ENCODE measurements around the gene IFNK.

The IFNK gene

GRCh38 chr9:27540502-27540901, 16.4 kb downstream of the IFNK start:
- Histone ChIP-seq H3K27ac (ENCODE audit: low read depth, low read length) (no peak overlapping the region), H3K4me2 (ENCODE audit: low read length) (no peak overlapping the region), H3K4me3 (ENCODE audit: low read length) (no peak overlapping the region), H3K4me1 (ENCODE audit: control insufficient read depth, low read length) (no peaks in the 10 kb centered on the region), H3K9me3 (ENCODE audit: control insufficient read depth, insufficient read depth, low read length) (no peaks in the 10 kb centered on the region), H3K79me2 (ENCODE audit: control insufficient read depth, low read length) (no peaks in the 10 kb centered on the region), H3F3A (ENCODE audit: control insufficient read depth, insufficient read depth) (no peaks in the 10 kb centered on the region), H3K36me3 (ENCODE audit: control insufficient read depth, low read length) (peaks cover 3% of the 10 kb centered on the region), H4K20me1 (ENCODE audit: control insufficient read depth, insufficient read depth, low read depth, low read length) (no peaks in the 10 kb centered on the region), H3K27me3 (ENCODE audit: control insufficient read depth, low read length) (0 out of 2 replicates have a peak, but pooled peaks cover 2% of the 10 kb centered on the region), H3K9me2 (replicated peaks; ENCODE audit: control insufficient read depth, low read length) (no peaks in the 10 kb centered on the region; the same call in 1 of the 2 replicates)
- TF ChIP-seq CTCF (IDR thresholded peaks at IDR 0.05; ENCODE audit: low read depth, low read length, poor library complexity, severe bottlenecking) (no peak), EZH2phosphoT487 (IDR thresholded peaks at IDR 0.05; ENCODE audit: borderline replicate concordance, low read length) (no peak)

GRCh38 chr9:27541740-27542139, 17.6 kb downstream of the IFNK start:
- Histone ChIP-seq H3K9me2 (replicated peaks; ENCODE audit: control insufficient read depth, low read length) (no peaks in the 10 kb centered on the region; the same call in 1 of the 2 replicates), H3K4me1 (ENCODE audit: control insufficient read depth, low read length) (no peaks in the 10 kb centered on the region), H4K20me1 (ENCODE audit: control insufficient read depth, insufficient read depth, low read depth, low read length) (no peaks in the 10 kb centered on the region), H3K4me2 (ENCODE audit: low read length) (no peak overlapping the region), H3K27me3 (ENCODE audit: control insufficient read depth, low read length) (0 out of 2 replicates have a peak, but pooled peaks cover 2% of the 10 kb centered on the region), H3K9me3 (ENCODE audit: control insufficient read depth, insufficient read depth, low read length) (no peaks in the 10 kb centered on the region), H3K36me3 (ENCODE audit: control insufficient read depth, low read length) (peaks cover 5% of the 10 kb centered on the region), H3K27ac (ENCODE audit: low read depth, low read length) (no peak overlapping the region), H3F3A (ENCODE audit: control insufficient read depth, insufficient read depth) (no peaks in the 10 kb centered on the region), H3K79me2 (ENCODE audit: control insufficient read depth, low read length) (no peaks in the 10 kb centered on the region), H3K4me3 (ENCODE audit: low read length) (no peak overlapping the region)
- no peak for TF ChIP-seq EZH2phosphoT487 (IDR thresholded peaks at IDR 0.05; ENCODE audit: borderline replicate concordance, low read length)
- no peak for TF ChIP-seq CTCF (IDR thresholded peaks at IDR 0.05; ENCODE audit: low read depth, low read length, poor library complexity, severe bottlenecking)

- Histone ChIP-seq H3K4me1 (ENCODE audit: control insufficient read depth, low read length) (no peaks in the 10 kb centered on the region), H3K79me2 (ENCODE audit: control insufficient read depth, low read length) (no peaks in the 10 kb centered on the region), H4K20me1 (ENCODE audit: control insufficient read depth, insufficient read depth, low read depth, low read length) (no peaks in the 10 kb centered on the region), H3F3A (ENCODE audit: control insufficient read depth, insufficient read depth) (no peaks in the 10 kb centered on the region), H3K9me3 (ENCODE audit: control insufficient read depth, insufficient read depth, low read length) (no peaks in the 10 kb centered on the region), H3K4me3 (ENCODE audit: low read length) (no peak overlapping the region), H3K9me2 (replicated peaks; ENCODE audit: control insufficient read depth, low read length) (no peaks in the 10 kb centered on the region; the same call in 1 of the 2 replicates), H3K27me3 (ENCODE audit: control insufficient read depth, low read length) (no peaks in the 10 kb centered on the region), H3K4me2 (ENCODE audit: low read length) (no peak overlapping the region), H3K27ac (ENCODE audit: low read depth, low read length) (no peak overlapping the region), H3K36me3 (ENCODE audit: control insufficient read depth, low read length) (peaks cover 6% of the 10 kb centered on the region)
- TF ChIP-seq CTCF (IDR thresholded peaks at IDR 0.05; ENCODE audit: low read depth, low read length, poor library complexity, severe bottlenecking) (no peak), EZH2phosphoT487 (IDR thresholded peaks at IDR 0.05; ENCODE audit: borderline replicate concordance, low read length) (no peak)
Measured at GRCh38 chr9:27542508-27542907, 18.4 kb downstream of the IFNK start.

Measured in DOHH2 (cell line).